HepG2 (cell line): ENCODE data around the gene EPB41L1. TPM values are rescaled to one million over a fixed set of nuclear protein-coding genes. Genes with fewer than 3 reads are reported as not detected.

Experiments used
- ATF4 ChIP-seq, 2 experiments: fragments of 450-650 bp in 1 of 2; sonication (generic) in 1 of 2; formaldehyde crosslinking; IDR thresholded peaks; 2 replicates each; pipeline versions ENCODE4 v1.5.0 to v1.8.0; 2020 to 2022; ENCODE audit warnings: mild to moderate bottlenecking in 1 of 2, missing genetic modification reagents in 1 of 2
- CBX2 ChIP-seq, 2 experiments: fragments of 200-600 bp in 1 of 2; sonication (generic); formaldehyde crosslinking in 1 of 2; IDR thresholded peaks; 2 replicates each; pipeline versions ENCODE4 v1.7.0 to v1.8.1; 2018 to 2022; ENCODE audit warnings: low read depth in 2 of 2, low read length in 1 of 2, mild to moderate bottlenecking in 1 of 2, missing genetic modification reagents in 1 of 2
- CHD4 ChIP-seq: fragments of 200-600 bp; sonication (generic); IDR thresholded peaks from 2 replicates; pipeline ENCODE4 v1.7.0; 2017; ENCODE audit warnings: mild to moderate bottlenecking, low read length, borderline replicate concordance
- ELF3 ChIP-seq: IDR thresholded peaks from 2 replicates; pipeline ENCODE4 v1.6.1; 2016; ENCODE audit warnings: missing genetic modification reagents, missing compliant biosample characterization
- FOXA3 ChIP-seq: IDR thresholded peaks from 2 replicates; pipeline ENCODE4 v1.6.1; 2016; ENCODE audit warnings: missing genetic modification reagents, missing compliant biosample characterization
- HES4 ChIP-seq: sonication (generic); formaldehyde crosslinking; IDR thresholded peaks from 2 replicates; pipeline ENCODE4 v1.9.0; 2021; ENCODE audit warnings: mild to moderate bottlenecking, missing genetic modification reagents, borderline replicate concordance
- HMGXB4 ChIP-seq, 2 experiments: sonication (generic) in 1 of 2; formaldehyde crosslinking in 1 of 2; IDR thresholded peaks; 2 replicates each; pipeline versions ENCODE4 v1.4.0 to v1.6.1; 2018 to 2020; ENCODE audit warnings: missing genetic modification reagents in 2 of 2, borderline replicate concordance in 1 of 2, low read depth in 1 of 2, mild to moderate bottlenecking in 1 of 2, missing biosample characterization in 1 of 2
- HOXA3 ChIP-seq: sonication (generic); formaldehyde crosslinking; IDR thresholded peaks from 2 replicates; pipeline ENCODE4 v1.5.0; 2020; ENCODE audit warnings: missing genetic modification reagents
- RNF219 ChIP-seq: sonication (generic); formaldehyde crosslinking; IDR thresholded peaks from 2 replicates; pipeline ENCODE4 v1.5.0; 2020; ENCODE audit warnings: mild to moderate bottlenecking, missing genetic modification reagents
- YEATS2 ChIP-seq: sonication (generic); formaldehyde crosslinking; IDR thresholded peaks from 2 replicates; pipeline ENCODE4 v1.4.0; 2020; ENCODE audit warnings: missing genetic modification reagents, borderline replicate concordance
- ZBTB7B ChIP-seq: sonication (generic); formaldehyde crosslinking; IDR thresholded peaks from 2 replicates; pipeline ENCODE4 v1.4.0; 2020; ENCODE audit warnings: missing genetic modification reagents
- ZNF260 ChIP-seq: sonication (generic); formaldehyde crosslinking; IDR thresholded peaks from 2 replicates; pipeline ENCODE4 v1.4.0; 2020; ENCODE audit warnings: missing genetic modification reagents, low read depth, mild to moderate bottlenecking, borderline replicate concordance
- ZNF292 ChIP-seq: sonication (generic); formaldehyde crosslinking; IDR thresholded peaks from 2 replicates; pipeline ENCODE4 v1.8.1; 2022; ENCODE audit warnings: mild to moderate bottlenecking, low read depth, missing genetic modification reagents, borderline replicate concordance
- ZNF430 ChIP-seq: sonication (generic); formaldehyde crosslinking; IDR thresholded peaks from 2 replicates; pipeline ENCODE4 v1.9.0; 2021; ENCODE audit warnings: mild to moderate bottlenecking, missing genetic modification reagents
- ZNF646 ChIP-seq: sonication (generic); formaldehyde crosslinking; IDR thresholded peaks from 2 replicates; pipeline ENCODE4 v1.9.0; 2021; ENCODE audit warnings: mild to moderate bottlenecking, missing genetic modification reagents
- ZNF878 ChIP-seq: sonication (generic); formaldehyde crosslinking; IDR thresholded peaks from 2 replicates; pipeline ENCODE4 v1.8.1; 2023; ENCODE audit warnings: mild to moderate bottlenecking, missing genetic modification reagents, moderate library complexity
- polyA plus RNA-seq, 8 experiments: library from polyadenylated mRNA; depleted of rRNA in 3 of 8; stranded (reverse) in 7 of 8; unstranded in 1 of 8; fragments of >200 nt; fragmentation: Illumina TruSeq in 4 of 8; extraction: Trizol in 4 of 8; gene quantifications; 2 replicates each; pipeline versions ENCODE4 v1.2.1 to v1.2.3, GENCODE V29; 2011 to 2016; ENCODE audit warnings: low read depth in 4 of 8, missing spikeins in 1 of 8, mixed read lengths in 1 of 8; ENCODE audit not compliant: insufficient read depth in 1 of 8
- total RNA-seq, 5 experiments: library from RNA; depleted of rRNA; stranded (reverse); fragments of >200 nt; fragmentation: Illumina TruSeq; extraction: Trizol; gene quantifications; 2 replicates each; pipeline ENCODE4 v1.2.3, GENCODE V29; 2016; ENCODE audit warnings: low read depth in 1 of 5

The EPB41L1 gene
- total and polyA plus RNA-seq, 2 of the 13 experiments (the other 11 are each of a cell fraction or from before 2014, with no cell fraction given): 16.7 to 39.0 TPM

- TF ChIP-seq ZNF430 (CRISPR knock-in tag) (0 out of 2 replicates have a peak, but pooled peaks have one; percentile 31), RNF219 (CRISPR knock-in tag) (no peak), ZNF878 (no peak), CHD4 (peak; percentile 98), ZBTB7B (CRISPR knock-in tag) (peak; percentile 11; the same call in 1 of the 2 replicates), ZNF292 (CRISPR knock-in tag) (peak; percentile 94; the same call in 1 of the 2 replicates), HES4 (CRISPR knock-in tag) (0 out of 2 replicates have a peak, but pooled peaks have one; percentile 25), ELF3 (peak; percentile 51; the same call in 1 of the 2 replicates), HMGXB4 (CRISPR knock-in tag; IDR thresholded peaks at IDR 0.05; ENCODE audit: borderline replicate concordance in 1 of 2, low read depth in 1 of 2) (peak in 1 of 2 experiments; percentile 27; a peak in 2 of 4 replicates), ZNF260 (CRISPR knock-in tag) (no peak), YEATS2 (peak; percentile 79; the same call in 1 of the 2 replicates), ZNF646 (peak; percentile 48; the same call in 1 of the 2 replicates), HOXA3 (CRISPR knock-in tag) (peak; percentile 67; the same call in 1 of the 2 replicates), ATF4 (CRISPR knock-in tag; IDR thresholded peaks at IDR 0.05) (peak in 1 of 2 experiments; percentile 95; a peak in 2 of 4 replicates), CBX2 (IDR thresholded peaks at IDR 0.05; ENCODE audit: low read depth, low read length) (no peak), CBX2 (CRISPR knock-in tag; IDR thresholded peaks at IDR 0.05; ENCODE audit: low read depth) (no peak), FOXA3 (peak; percentile 77)
These were observed 27.5 kb downstream of the EPB41L1 start (continued) for GRCh38 chr20:36181934-36182603.
